Smooth muscle cell (in vitro differentiated cells): ENCODE results near the gene LENEP. TPM values are rescaled to one million over a fixed set of nuclear protein-coding genes. Genes with fewer than 3 reads are reported as not detected.

Experiments used
- DNase-seq: peaks from one replicate; lab custom pipeline; 2025; ENCODE audit not compliant: unreplicated experiment; lab: John Stamatoyannopoulos, UW
- H2AFZ ChIP-seq: fragments of 200-600 bp; sonication (generic); 2 replicates; pipeline ENCODE4 v1.6.0; 2016; ENCODE audit warnings: antibody characterized with exemption, low read depth, mild to moderate bottlenecking
- H3F3A ChIP-seq: fragments of 200-600 bp; sonication (generic); 2 replicates; pipeline ENCODE4 v1.6.0; 2017; ENCODE audit warnings: antibody characterized with exemption, low read depth
- H3K27ac ChIP-seq: fragments of 200-600 bp; sonication (generic); 2 replicates; pipeline ENCODE4 v1.5.1; 2016; ENCODE audit warnings: low read depth, mild to moderate bottlenecking
- H3K27me3 ChIP-seq: fragments of 200-600 bp; sonication (generic); 2 replicates; pipeline ENCODE4 v1.6.1; 2016; ENCODE audit warnings: low read depth, mild to moderate bottlenecking
- H3K36me3 ChIP-seq: fragments of 200-600 bp; sonication (generic); 2 replicates; pipeline ENCODE4 v1.5.1; 2016; ENCODE audit warnings: low read depth
- H3K4me1 ChIP-seq: fragments of 200-600 bp; sonication (generic); 2 replicates; pipeline ENCODE4 v1.5.1; 2016; ENCODE audit warnings: low read depth
- H3K4me2 ChIP-seq: fragments of 200-600 bp; sonication (generic); 2 replicates; pipeline ENCODE4 v1.6.0; 2016; ENCODE audit warnings: mild to moderate bottlenecking
- H3K4me3 ChIP-seq: fragments of 200-600 bp; sonication (generic); 2 replicates; pipeline ENCODE4 v1.5.1; 2016; ENCODE audit warnings: mild to moderate bottlenecking
- H3K79me2 ChIP-seq: fragments of 200-600 bp; sonication (generic); 2 replicates; pipeline ENCODE4 v1.6.0; 2016; ENCODE audit warnings: low read depth, mild to moderate bottlenecking
- H3K9ac ChIP-seq: fragments of 200-600 bp; sonication (generic); 2 replicates; pipeline ENCODE4 v1.6.0; 2016; ENCODE audit warnings: low read depth
- H3K9me3 ChIP-seq: fragments of 200-600 bp; sonication (generic); replicated peaks from 2 replicates; pipeline ENCODE4 v1.5.1; 2016; ENCODE audit warnings: low read depth
- H4K20me1 ChIP-seq: fragments of 200-600 bp; sonication (generic); 2 replicates; pipeline ENCODE4 v1.6.0; 2016; ENCODE audit warnings: low read depth
- WGBS: methylation state at CpG from one replicate; pipeline ENCODE4 v1.1.7; 2016; ENCODE audit warnings: low lambda C conversion rate; 5-methylcytosine and 5-hydroxymethylcytosine counted together
- polyA plus RNA-seq: library from polyadenylated mRNA; unstranded; fragments of >200 nt; fragmentation: Nextera tagmentation; extraction: Ambion mirVana; gene quantifications from 2 replicates; pipeline ENCODE4 v1.2.1, GENCODE V29; 2016
- total RNA-seq: library from RNA; depleted of rRNA; stranded (reverse); fragments of >200 nt; gene quantifications from 2 replicates; pipeline ENCODE4 v1.2.3, GENCODE V29; 2014
- TF ChIP-seq, protein P1 (sequence below): fragments of 200-600 bp; sonication (generic); IDR thresholded peaks from 2 replicates; pipeline ENCODE4 v1.5.1; 2017; ENCODE audit warnings: borderline replicate concordance, mild to moderate bottlenecking, antibody characterized with exemption; ENCODE audit not compliant: insufficient read depth, poor library complexity, severe bottlenecking

Gene LENEP
- total and polyA plus RNA-seq, 2 experiments from 2014 or later = not detected

DNA sequence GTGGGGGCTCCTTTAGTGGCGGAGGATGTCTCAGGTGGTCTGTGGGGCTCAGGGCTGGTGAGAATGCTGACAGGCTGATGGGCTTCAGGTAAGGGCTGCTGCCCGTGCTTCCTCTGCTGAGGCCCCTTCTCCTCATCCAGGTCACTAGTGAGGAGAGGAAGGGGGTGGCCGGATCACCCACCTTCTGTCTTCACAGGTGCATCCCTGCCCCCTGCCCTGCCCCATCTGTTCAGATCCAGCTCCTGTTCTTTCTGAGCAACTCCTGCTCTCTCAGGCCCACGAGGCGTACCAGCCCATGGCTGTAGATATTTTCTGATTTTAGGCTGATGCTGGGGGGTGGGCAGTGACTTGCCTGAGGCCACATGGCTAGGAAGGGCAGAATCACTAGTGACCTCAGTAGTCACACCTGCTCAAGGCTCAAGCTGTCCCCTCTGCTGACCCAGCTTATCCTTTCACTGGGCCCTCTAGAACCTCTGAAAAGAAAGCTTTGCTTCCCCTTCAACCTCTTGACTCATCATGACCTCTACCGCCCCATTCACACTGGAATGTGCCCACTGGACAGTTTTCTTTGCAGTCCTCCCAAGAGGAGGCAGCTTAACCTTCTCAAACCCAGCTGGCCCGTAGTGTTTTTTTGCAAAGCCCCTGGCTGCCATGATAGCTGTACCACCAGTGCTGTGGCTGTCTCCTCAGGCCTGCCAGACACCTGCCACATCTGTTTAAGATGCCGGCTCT lies 25.4 kb downstream of the LENEP start:
- TF ChIP-seq, protein P1, sequence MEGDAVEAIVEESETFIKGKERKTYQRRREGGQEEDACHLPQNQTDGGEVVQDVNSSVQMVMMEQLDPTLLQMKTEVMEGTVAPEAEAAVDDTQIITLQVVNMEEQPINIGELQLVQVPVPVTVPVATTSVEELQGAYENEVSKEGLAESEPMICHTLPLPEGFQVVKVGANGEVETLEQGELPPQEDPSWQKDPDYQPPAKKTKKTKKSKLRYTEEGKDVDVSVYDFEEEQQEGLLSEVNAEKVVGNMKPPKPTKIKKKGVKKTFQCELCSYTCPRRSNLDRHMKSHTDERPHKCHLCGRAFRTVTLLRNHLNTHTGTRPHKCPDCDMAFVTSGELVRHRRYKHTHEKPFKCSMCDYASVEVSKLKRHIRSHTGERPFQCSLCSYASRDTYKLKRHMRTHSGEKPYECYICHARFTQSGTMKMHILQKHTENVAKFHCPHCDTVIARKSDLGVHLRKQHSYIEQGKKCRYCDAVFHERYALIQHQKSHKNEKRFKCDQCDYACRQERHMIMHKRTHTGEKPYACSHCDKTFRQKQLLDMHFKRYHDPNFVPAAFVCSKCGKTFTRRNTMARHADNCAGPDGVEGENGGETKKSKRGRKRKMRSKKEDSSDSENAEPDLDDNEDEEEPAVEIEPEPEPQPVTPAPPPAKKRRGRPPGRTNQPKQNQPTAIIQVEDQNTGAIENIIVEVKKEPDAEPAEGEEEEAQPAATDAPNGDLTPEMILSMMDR = no peak
- H3K4me1 ChIP-seq = peaks cover 7% of the 10 kb centered on the region
- H3K36me3 ChIP-seq = no peaks in the 10 kb centered on the region
- no peak overlapping the region for H3K4me3 ChIP-seq
- H3K9ac ChIP-seq = no peak overlapping the region
- no peak overlapping the region for H3K4me2 ChIP-seq
- H3K27ac ChIP-seq = no peak overlapping the region
- H4K20me1 ChIP-seq = peaks cover 4% of the 10 kb centered on the region
- no peak overlapping the region for H2AFZ ChIP-seq
- H3K9me3 ChIP-seq = no peaks in the 10 kb centered on the region
- peaks cover 3% of the 10 kb centered on the region for H3F3A ChIP-seq
- WGBS = 91% methylated on average over 8 of the region's 8 CpGs
- no peaks in the 10 kb centered on the region for H3K27me3 ChIP-seq
- H3K79me2 ChIP-seq = no peaks in the 10 kb centered on the region
- DNase-seq = no peak

DNA sequence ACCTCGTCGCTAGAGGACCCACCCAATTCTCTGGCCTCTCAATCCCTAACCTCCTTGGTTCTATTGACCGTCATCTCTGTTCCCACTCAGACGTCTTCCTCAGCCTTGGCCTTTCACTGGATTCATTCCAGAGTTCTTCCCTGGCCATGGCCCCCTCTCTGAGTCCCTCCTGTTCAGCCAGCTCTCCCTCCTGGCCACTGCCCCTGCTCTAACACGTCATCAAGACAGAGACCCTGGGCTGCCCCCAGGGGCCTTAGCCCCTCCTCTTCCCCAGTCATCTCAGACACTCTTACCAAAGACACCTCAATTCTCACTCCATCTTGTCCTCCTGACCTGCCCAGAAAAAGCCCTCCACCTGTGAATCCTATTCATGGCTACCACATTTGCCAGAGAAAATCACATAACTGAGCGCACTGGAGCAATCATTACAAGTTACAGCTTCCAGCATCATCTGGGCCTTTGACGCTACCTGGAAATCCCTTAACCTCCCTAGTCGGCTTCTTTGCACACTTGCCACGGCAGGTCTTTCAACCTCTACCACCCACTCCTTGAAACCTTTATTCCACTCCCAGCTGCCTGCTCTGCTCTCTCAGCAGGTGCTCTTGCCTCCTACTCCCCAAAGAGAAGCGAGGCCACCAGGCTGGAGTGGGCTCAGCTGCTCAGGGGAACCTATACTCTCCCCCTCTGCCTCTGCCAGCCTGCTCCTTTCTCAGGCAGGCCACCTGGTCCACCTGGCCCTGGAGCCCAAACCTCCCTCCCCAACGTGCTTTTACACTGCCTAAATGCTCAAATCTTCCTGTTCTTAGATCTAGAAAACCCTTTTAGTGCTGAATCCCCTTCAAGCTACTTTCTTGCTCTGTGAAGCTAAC lies 26.2 kb downstream of the LENEP start:
- peaks cover 7% of the 10 kb centered on the region for H3K4me1 ChIP-seq
- H3K4me2 ChIP-seq = no peak overlapping the region
- H3K27me3 ChIP-seq = no peaks in the 10 kb centered on the region
- H3K27ac ChIP-seq = no peak overlapping the region
- no peaks in the 10 kb centered on the region for H4K20me1 ChIP-seq
- no peaks in the 10 kb centered on the region for H3K36me3 ChIP-seq
- no peak overlapping the region for H3K4me3 ChIP-seq
- TF ChIP-seq, protein P1 = no peak
- peaks cover 3% of the 10 kb centered on the region for H3F3A ChIP-seq
- H2AFZ ChIP-seq = no peak overlapping the region
- no peak overlapping the region for H3K9ac ChIP-seq
- no peaks in the 10 kb centered on the region for H3K9me3 ChIP-seq
- DNase-seq = no peak
- no peaks in the 10 kb centered on the region for H3K79me2 ChIP-seq
- 83% methylated on average over 11 of the region's 11 CpGs for WGBS

DNA sequence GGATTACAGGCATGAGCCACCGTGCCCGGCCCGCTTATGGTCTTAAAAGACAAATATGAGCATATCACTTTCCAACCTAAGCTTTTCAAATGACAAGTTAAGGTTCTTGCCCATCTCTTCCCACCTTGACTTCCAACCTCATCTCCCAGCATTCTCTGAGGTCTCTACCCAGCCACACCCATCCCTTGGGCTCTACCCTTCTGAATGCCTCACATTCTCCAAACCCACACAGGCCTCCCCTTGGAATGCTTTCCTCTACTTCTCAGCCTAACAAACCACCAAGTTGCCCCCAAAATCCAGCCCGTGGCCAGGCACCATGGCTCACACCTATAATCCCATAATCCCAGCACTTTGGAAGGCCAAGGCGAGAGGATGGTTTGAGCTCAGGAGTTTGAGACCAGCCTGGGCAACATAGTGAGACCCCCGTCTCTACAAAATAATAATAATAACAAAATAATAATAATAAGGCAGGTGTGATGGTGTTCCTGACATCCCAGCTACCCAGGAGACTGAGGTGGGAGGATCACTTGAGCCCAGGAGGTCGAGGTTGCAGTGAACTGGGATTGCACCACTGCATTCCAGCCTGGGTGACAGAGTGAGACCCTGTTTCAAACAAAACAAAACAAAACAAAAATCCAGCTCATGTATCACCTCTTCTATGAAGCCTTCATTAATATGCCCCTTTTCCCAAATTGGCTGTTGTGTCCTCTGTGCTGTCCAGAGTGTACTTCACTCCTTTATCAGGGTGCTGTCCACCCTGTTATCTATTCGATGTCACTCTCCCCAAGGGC lies 28.9 kb downstream of the LENEP start:
- Histone ChIP-seq H3K4me1 (peaks cover 4% of the 10 kb centered on the region), H3K4me3 (no peak overlapping the region), H3K27ac (no peak overlapping the region), H3K27me3 (no peaks in the 10 kb centered on the region), H3K4me2 (no peak overlapping the region), H3K9ac (no peak overlapping the region), H3K79me2 (no peaks in the 10 kb centered on the region), H3K36me3 (no peaks in the 10 kb centered on the region), H3K9me3 (no peaks in the 10 kb centered on the region), H4K20me1 (no peaks in the 10 kb centered on the region), H2AFZ (no peak overlapping the region), H3F3A (no peaks in the 10 kb centered on the region)
- 85% methylated on average over 8 of the region's 8 CpGs for WGBS
- no peak for DNase-seq
- TF ChIP-seq, protein P1 = no peak
